Left lobe of liver (tissue), 2 donors: ENCODE results near the gene FMNL3. TPM values are rescaled to one million over a fixed set of nuclear protein-coding genes. Genes with fewer than 3 reads are reported as not detected.

Experiments used
- ATAC-seq: fragments of 200-7000 bp; cut with Tn5 transposase; one replicate; pipeline ENCODE4 v1.9.1; 2020; ENCODE audit warnings: mild to moderate bottlenecking, moderate library complexity
- DNase-seq: peaks from one replicate; pipeline ENCODE4 v3.0.0-alpha.2; 2020; ENCODE audit warnings: low spot score
- total RNA-seq: library from RNA; stranded (reverse); gene quantifications from one replicate; pipeline ENCODE4 v1.2.1, GENCODE V29; 2021
- donor health status: DM: no; HTN: no; CAD: no; lungs with moderate emphysema.
- donor health status: DM: no; HTN: yes; CAD: no.

Gene FMNL3
- total RNA-seq, 1 donor from 2014 or later = 3.1 TPM

DNA sequence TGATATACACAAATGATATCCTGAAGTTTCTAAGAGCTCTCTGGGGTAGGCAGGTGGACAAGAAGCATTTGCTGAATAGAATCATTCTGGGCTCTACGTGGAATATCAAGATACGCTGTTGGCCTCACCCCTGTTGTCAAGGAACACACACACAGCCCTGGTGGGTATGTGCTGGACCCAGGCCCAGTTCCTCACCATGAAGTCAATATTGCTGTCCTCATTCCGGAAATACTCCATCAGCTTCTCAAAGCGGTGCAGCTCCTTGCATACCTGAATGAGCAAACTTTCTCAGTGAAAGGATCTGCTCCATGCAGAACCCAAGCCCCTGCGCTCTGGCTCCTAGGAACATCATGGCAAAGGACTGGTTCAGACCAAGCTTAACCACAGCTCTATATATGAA, 52.5 kb downstream of the FMNL3 start:
- ATAC-seq (no peak), DNase-seq (no peak)

DNA sequence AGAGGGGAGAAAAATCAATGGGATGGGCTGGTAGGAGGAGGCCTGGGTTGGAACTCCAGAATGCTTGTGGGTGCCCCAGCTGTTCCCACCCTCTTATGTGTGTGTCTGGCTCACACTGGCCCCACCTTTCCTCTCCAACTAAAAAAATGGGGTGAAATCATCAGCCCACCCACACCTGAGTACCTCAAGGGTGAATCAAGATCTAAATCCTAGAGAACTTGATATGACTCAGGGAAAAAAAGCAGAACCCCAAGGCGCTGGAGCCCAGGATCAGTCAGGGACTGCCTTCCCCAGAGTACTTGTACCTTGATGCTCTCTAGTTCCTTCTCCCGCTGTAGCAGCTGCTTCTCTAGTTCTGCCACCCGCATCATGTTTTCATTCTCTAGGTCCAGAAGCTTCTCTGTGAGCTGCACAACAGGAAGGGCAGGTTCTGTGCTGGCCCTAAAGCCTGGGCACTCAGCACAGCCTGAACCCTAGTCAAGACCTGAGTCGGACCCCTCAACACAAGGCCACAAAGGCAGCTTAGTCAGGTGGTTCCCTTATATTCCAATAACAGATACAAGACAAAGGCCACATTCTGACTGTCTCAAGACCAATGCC, 54.2 kb downstream of the FMNL3 start:
- DNase-seq = no peak

DNA sequence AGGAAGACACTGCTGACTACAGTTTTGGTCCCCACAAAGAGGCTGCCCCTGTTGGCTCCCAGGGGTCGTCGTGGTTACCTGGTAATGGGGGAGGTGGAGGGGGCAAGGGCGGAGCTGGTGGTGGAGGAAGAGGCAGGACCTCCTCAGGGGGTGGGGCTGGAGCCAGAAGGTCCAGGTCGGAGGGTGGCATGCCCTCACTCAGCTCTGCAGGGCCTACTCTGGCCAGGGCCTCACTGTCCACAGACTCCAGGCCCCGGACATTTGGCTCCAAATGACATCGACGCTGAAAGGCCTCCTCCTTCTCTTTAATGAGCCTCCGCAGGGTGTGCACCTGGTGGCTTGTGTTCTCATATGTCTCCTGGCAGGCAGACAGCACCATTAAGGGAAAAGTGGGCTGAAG, 55.4 kb downstream of the FMNL3 start:
- ATAC-seq (no peak), DNase-seq (no peak)

More for the DNA sequence above, 54.2 kb downstream of the FMNL3 start:
- no peak for ATAC-seq

DNA sequence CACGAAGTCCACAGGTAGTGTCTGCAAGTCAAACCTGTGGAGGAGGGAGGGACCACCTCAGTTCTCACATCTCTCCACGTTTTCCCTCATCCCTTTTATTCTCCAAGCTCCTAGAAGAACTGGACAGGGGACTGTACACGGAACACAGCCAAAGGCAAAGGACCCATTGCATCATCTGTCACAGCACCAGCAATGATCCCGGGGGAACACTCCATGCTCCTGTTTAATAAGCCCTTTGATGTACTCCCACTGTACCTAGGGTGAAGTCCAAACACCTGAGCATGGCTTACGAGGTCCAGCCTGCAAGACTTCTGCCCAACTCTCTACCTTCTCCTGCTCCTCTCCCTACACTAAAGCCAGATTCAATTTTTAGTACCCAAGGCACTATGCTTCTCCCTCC, 57.3 kb downstream of the FMNL3 start:
- DNase-seq = no peak
- ATAC-seq = peak; percentile 41

DNA sequence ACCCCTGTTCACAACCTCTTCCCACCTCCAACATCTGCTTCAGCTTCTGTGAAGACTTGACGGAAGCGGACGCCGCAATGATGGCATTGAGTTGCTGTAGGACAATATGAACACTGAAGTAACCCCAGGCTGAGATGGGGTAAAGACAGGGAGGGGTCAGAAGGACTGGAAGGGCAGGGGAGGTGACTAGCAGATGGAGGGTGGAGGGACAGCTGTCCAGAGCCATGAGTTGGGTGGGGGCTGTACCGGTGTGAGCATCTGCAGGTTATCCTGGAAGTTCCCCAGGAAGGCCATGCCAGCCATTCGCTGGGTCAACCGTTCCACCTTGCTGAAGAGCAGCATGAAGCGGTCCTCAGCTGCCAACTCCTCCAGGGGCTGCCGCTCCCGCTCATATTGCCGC, 57.8 kb downstream of the FMNL3 start:
- no peak for ATAC-seq
- no peak for DNase-seq

DNA sequence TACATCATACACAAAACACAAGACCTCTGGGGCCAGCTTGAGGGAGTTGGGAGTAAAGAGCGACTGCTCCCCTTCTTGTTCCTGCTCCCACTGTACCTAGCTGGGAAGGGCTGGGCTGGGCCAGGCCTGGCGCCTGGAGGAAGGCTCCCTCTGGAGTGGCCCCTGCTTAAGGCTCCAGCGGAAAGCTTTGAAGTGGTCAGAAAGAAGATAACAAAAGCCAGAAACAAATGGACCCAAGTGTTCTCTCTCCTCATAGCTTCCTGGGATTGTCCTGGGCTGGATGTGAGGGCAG, 58.5 kb downstream of the FMNL3 start:
- DNase-seq (no peak), ATAC-seq (no peak)

DNA sequence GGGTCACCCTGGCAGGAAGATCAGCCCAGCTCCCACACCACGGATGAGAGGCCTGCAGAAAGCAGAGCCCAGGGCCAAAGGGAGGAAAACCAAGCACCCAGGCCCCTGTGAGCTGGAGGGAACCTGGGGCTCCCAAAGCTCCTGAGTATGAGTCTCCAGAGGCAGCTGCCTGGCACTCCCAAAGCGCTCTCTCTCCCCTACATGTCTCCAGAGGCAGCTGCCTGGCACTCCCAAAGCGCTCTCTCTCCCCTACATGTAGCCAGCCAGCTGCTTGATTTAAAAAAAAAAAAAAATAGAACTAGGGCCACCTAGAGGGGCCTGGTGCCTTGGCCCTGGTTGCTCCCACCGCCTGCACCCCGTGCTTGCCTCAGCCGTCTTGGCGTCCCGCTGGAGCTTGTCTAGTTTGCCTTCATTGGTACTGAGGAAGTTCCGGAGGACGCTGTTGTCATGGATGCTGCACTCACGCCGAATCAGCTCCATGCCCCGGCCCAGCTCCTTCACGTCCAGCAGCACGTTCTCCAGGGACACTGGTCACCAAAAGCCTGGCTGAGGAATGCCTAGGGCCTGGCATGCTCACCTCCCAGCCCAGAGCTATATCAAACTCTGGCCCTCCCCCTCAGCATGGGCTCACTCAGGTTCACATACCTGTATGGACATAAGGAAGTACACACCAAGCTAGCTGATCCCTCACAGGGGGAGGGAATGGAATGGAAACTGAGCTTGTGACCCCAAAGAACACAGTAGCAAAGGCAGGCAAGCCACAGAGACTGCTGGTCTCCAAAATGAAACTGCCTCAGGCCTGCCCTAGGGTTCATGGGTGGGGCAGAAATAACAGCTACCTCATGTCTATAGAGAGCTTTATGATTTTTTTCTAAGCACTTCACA, 59.1 kb downstream of the FMNL3 start:
- DNase-seq = no peak

DNA sequence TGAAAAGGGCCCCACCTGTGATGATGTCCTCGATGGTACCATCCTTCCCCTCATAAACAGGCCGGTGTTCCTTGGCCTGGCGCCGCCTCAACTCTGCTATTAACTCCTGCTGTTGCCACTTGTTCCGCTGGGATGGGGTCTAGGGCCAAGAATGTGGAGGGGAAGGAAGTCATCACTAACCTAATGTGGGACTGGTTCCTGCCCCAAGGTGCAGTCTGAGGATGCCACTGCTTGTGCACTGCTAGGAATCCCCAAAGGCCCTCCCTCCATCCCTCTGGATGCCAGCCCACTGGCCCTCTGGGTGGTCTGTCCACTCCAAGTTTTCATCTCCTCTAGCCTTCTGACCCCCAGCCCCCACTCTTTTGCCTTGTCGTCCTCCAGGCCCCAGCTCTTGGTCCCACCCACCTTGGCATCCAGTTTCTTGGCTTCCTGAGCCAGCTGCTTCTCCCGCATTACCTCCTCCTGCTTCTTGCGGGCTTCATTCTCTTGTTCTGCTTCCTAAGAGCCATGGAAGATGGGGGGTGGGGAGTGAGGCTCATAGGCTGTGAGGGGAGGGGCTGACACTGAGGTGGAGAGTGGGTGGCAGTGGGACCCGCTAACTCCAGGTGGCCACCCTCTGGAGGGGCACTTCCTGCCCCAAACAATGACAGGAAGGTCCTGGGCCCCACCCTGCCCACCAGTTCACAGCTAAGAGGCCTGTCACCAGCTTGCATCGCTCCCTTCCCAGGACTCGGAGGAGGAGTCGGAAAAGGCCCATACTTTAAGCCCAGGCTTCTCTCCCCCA, 60.1 kb downstream of the FMNL3 start:
- ATAC-seq (no peak), DNase-seq (no peak)

More for the DNA sequence above, 59.1 kb downstream of the FMNL3 start:
- no peak for ATAC-seq

DNA sequence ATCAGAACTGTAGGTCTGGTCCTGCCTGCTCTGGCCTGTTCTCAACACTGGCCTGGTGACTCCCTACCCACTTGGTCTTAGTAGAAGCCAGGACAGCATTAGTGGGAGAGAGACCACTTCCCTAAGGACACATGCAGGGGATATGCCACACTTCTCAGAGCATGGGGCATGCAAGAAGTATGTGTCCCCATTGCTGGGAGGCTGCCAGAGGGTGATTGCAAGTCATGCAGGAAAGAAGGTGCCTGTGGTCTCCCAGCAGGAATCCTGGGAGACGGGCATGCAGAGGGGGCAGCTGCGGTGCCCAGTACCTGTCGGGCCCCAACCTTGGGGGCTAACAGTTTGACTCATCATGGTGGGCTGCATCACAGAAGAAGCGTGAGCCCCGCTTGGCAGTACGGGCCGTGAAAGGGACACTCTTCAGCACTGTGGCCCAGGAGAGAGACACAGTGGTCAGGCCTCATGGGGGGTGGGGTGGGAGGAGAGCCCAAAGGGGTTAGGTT, 60.8 kb downstream of the FMNL3 start:
- ATAC-seq (no peak), DNase-seq (no peak)

DNA sequence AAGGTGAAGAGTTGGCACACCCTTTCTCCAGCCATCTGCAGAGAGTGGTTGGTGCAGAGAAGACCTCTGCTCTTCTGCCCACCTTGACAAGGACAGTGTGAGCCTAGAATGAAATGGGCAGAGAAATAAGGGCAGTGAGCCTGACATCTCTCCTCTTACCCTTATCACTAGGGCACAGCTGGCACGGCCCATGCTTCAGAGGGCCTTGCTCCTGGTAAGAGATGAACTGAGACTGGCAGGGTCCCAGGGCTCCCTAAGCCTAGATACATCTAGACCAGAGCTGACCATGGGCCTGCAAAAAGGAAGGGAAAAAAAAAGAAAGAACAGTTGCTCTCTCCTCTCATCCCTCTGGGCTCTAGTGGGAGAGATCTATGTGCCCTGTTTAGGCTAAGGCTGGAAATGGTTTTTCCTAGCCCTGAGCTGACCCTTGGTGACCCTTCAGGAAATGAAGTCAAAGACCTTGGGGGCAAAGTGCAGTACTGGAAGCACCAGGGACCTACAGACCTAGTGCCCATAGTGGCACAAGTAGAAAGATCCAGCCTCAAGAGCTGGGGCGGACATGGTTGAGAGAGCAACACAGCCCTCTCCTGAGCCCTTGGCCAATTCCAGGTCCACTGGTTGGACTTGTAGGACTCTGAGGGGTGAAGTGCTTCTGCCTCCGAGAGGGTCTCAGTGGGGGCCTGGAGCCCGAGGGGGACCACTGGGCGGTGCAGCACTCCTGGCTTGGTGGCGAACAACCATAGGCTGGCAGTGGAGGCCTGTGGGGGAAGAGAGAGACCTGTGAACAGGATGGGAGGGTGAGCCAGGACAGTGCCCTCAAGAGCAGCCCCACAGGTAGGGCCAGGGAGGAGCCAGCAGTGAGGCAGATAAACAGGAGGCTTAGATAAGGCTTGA, 61.8 kb downstream of the FMNL3 start:
- no peak for DNase-seq
- ATAC-seq = peak; percentile 46

DNA sequence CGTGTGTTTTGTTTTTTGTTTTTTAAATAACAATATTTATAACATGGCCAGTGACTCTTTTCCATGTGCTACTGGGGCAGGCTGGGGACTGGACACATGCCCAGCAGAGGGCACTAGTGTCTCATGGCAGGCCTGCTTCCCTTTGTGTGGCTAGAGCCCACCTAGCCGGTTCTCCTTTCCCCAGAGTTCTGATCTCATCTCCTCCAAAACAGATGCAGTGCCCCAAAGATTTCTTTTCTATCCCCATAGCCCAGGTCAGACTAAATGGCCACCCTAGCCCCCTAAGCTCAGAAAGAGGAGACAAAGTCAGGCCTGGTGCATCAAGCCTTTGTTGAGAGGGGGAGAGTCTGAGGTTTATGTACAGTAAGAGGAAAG, 62.6 kb downstream of the FMNL3 start:
- ATAC-seq (peak; percentile 82), DNase-seq (peak; percentile 70)

DNA sequence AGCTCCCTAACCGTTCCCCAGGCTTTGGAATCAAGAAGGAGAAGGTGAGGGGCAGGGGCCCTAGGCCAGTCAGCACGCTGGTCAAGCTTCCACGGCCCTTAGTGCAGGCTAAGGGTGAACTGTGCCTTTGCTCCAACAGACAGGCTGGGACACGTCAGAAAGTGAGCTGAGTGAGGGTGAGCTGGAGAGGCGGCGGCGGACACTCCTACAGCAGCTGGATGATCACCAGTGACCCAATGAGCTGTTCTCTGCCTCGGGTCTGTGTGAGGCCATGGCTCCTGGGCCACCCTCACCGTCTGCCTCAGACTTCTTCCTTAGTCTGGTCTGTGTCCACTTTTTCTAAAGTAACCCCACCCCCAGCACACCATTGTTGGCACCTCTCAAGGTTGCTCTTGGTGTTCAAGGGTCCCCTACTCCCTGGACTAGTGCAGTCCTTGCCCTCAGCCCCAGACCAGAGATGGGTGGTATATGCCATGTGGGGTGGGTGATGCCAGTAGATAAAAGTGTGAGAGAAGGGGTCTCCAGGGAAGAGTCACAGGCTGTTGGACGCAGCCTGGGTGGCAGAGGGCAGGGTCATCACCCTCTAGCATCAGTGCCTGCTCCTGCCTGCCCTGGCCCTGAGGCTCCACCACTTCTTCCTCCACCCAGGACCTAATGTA, 63.1 kb downstream of the FMNL3 start:
- no peak for ATAC-seq
- DNase-seq = no peak

DNA sequence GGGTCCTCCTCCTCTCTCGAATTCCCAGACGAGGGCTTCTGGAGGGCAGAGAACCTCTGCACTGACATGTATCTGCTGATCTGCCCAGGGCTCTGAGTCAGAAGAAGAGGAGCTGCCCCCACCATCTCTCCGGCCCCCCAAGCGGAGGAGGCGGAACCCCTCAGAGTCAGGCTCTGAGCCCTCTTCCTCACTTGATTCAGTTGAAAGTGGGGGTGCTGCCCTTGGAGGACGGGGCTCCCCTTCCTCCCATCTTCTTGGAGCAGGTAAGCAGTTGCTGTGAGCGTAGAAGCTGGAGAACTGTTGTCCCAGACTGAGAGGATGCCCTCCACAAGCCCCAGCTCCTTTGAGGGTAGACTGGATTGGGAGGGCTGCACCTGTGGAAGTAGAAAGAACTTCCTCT, 64.1 kb downstream of the FMNL3 start:
- DNase-seq = no peak
- ATAC-seq = no peak

DNA sequence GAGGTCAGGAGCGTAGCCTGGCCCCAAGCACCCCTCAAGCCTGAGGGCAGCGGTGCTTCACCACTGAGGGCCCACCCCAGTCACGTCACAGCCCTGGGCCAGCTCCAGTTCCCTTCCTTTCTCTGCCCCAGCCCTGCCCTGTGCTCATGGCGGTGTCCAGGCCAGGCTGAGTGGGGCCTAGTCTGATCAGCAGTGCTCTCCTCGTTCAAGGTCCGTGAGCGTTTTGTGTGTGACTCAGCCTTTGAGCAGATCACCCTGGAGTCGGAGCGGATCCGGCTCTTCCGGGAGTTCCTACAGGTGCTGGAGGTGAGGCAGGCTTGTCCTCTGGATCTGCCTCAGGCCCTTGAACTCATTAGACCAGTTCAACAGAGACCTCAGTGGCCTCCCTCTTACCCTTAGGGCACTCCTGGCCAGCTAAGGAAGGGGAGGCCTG, 64.8 kb downstream of the FMNL3 start:
- DNase-seq (no peak), ATAC-seq (no peak)

DNA sequence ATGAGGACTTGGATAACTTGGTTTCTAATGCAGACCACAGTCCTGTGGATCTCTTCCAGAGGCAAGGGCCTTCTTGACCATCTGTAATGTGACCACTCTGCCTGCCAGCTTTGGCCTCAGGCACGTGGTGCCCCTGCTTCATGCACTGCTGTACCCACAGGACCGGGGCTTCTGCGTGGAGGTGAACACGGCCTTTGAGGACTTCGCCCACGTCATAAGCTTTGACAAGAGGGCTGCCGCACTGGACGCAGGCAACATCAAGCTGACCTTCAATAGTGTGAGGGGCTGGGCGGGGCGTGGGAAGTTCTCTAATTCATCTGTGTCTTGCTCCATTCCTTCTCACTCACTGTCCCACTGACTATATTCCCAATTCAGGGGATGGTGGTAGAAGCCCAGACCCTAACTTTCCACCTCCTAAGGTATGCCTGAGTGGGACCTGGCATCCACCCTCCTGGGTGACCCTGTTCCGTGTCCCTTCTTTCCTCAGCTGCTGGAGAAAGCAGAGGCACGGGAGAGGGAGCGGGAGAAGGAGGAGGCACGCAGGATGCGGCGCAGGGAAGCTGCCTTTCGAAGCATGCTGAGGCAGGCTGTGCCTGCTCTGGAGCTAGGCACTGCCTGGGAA, 65.3 kb downstream of the FMNL3 start:
- ATAC-seq (no peak), DNase-seq (no peak)

DNA sequence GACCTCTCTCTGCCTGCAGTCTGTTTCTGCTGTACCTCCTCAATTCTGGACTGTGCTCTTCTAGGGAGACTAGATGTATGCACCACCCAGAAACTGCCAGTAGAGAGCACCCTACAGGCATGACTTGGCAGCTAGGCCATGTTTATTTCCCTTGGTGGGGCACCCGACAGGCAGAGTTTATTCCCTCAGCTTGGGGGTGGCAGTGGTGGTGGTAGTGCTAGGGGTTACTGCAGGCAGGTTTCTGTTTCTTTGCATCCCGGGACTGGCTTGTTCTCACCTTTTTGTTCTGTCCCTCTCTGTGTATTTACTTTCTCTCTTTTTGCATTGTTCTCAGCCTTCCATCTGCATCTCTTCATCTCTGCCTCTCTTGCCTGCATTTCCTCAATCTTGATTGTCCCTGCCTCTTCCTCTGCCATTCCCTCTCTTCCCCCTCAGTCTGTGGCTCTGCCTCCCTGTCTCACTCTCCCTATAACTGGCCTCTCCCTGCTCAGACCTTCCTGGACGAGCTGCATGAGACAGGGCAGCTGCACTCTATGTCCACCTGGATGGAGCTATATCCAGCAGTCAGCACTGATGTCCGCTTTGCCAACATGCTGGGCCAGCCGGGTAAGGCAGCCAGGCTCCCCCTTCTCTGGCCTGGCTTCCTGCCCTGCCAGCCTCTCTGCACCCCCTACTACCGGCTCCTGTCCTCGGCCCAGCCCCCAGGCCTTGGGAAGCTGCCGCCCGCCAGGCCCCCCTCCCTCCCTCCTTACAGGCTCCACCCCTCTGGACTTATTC, 70.0 kb downstream of the FMNL3 start:
- DNase-seq = no peak
- peak; percentile 88 for ATAC-seq

DNA sequence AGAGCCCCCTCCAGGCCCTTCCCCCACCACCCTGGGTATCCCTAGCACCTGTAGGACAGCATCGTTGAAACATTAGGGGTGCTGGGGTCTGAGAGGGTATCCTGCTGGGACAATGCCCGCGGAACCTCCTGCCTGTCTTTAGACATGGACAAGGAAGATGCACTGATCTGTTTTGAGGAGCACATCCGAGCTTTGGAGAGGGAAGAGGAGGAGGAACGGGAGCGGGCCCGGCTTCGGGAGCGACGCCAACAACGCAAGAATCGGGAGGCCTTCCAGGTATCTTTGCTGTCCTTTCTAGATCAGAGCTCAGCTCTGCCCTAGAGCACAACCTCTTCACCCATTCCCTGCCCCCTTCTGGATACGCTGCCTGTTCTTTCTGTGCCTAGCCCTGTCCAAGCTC, 70.6 kb downstream of the FMNL3 start:
- DNase-seq (peak; percentile 44), ATAC-seq (no peak)

DNA sequence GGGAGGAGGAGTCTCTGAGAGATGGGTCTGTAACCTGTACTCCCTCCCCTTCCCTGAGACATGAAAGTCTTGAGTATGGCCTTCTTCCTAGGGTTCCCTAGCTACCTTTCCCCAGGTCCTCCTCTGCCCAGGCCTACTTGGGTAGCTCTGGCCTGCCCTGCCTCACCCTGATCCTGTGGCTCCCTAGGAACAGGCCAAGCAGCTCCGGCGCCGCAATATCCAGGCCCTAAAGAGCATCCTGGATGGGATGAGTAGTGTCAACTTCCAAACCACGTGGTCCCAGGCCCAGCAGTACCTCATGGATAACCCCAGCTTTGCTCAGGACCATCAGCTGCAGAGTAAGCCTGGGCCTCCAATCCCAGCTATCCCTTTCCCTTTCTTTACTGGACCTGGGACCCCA, 71.5 kb downstream of the FMNL3 start:
- no peak for DNase-seq
- ATAC-seq = no peak

DNA sequence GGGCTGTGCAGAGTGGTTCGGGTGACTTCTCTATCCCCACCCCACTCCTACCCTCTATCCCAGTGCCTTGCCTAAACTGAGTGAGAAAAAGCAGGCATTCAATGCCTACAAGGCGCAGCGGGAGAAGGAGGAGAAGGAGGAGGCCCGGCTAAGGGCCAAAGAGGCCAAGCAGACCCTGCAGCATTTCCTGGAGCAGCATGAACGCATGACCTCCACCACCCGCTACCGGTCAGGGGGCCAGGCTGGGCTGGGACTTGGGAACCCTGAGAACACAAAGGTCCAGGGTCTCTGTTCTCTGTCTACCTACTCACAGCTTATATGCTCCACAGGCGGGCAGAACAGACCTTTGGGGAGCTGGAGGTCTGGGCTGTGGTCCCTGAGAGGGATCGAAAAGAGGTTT, 72.2 kb downstream of the FMNL3 start:
- ATAC-seq (no peak), DNase-seq (no peak)
